Kidney (tissue), 14 donors: ENCODE data around the gene C1QTNF8. TPM values are rescaled to one million over a fixed set of nuclear protein-coding genes. Genes with fewer than 3 reads are reported as not detected.

Experiments
- DNase-seq, 5 donors: peaks; one replicate each; pipeline ENCODE4 v3.0.0-alpha.2; 2013 to 2020
- FAIRE-seq: peaks from 2 replicates; lab custom pipeline; 2012; peaks lifted over from hg19 to GRCh38; lab: Jason Lieb, UNC
- H3K27ac ChIP-seq, 2 donors: one replicate each; pipeline ENCODE4 v1.7.0; 2013; ENCODE audit warnings: low read depth in 2 of 2, low read length in 2 of 2, inconsistent platforms in 1 of 2
- H3K27me3 ChIP-seq: one replicate; pipeline ENCODE4 v1.7.1; 2013; ENCODE audit warnings: low read length, inconsistent platforms; ENCODE audit not compliant: control insufficient read depth, insufficient read depth
- H3K36me3 ChIP-seq, 3 donors: one replicate each; pipeline versions ENCODE4 v1.7.0 to v1.7.1; 2013; ENCODE audit warnings: low read length in 3 of 3, control low read depth in 1 of 3, inconsistent platforms in 1 of 3; ENCODE audit not compliant: insufficient read depth in 3 of 3, control insufficient read depth in 2 of 3
- H3K4me1 ChIP-seq, 3 donors: one replicate each; pipeline versions ENCODE4 v1.7.0 to v1.7.1; 2013; ENCODE audit warnings: low read length in 3 of 3, inconsistent platforms in 1 of 3, low read depth in 1 of 3; ENCODE audit not compliant: control insufficient read depth in 2 of 3, insufficient read depth in 2 of 3
- H3K4me3 ChIP-seq, 3 donors: one replicate each; pipeline versions ENCODE4 v1.7.0 to v1.8.1; 2013; ENCODE audit warnings: low read length in 3 of 3, control low read depth in 1 of 3, inconsistent platforms in 1 of 3
- H3K9ac ChIP-seq, 3 donors: one replicate each; pipeline versions ENCODE4 v1.7.0 to v1.7.1; 2013; ENCODE audit warnings: low read length in 3 of 3, control low read depth in 1 of 3, inconsistent platforms in 1 of 3
- H3K9me3 ChIP-seq, 3 donors: one replicate each; pipeline versions ENCODE4 v1.7.0 to v1.7.1; 2013; ENCODE audit warnings: low read length in 3 of 3, control low read depth in 1 of 3, inconsistent platforms in 1 of 3; ENCODE audit not compliant: control insufficient read depth in 2 of 3, insufficient read depth in 1 of 3
- CTCF ChIP-seq: IDR thresholded peaks from 3 replicates; pipeline ENCODE4 v1.5.1; 2012; ENCODE audit warnings: mild to moderate bottlenecking, moderate library complexity, borderline replicate concordance; ENCODE audit not compliant: insufficient read depth; ENCODE audit errors: extremely low read depth
- intact Hi-C: fragments of 100-400 bp; cut with DNase I; formaldehyde crosslinking; loops from one replicate; pipeline ENCODE4 v1.11.1; 2022
- polyA plus RNA-seq: library from polyadenylated mRNA; stranded (reverse); fragments of 350-450 nt; fragmentation: Illumina TruSeq; extraction: RNeasy Lipid Tissue Mini Kit (QIAGEN cat#74804); gene quantifications from one replicate; pipeline ENCODE4 v1.2.3, GENCODE V29; 2014; ENCODE audit warnings: low read depth, low replicate concordance; ENCODE audit not compliant: insufficient read depth
- total RNA-seq: library from RNA; stranded (reverse); fragmentation: NEBNext Ultra II Directional; extraction: Animal tissue kit (Norgen Biotek cat#: 25700); gene quantifications from one replicate; pipeline ENCODE4 v1.2.1, GENCODE V29; 2021
- donor health status: control.
- donor health status: control.
- donor health status: control.
- donor health status: control.
- donor health status: control.
- donor health status: DM: yes; HTN: yes; CAD: no.
- donor health status: Normal renal cell carcinoma (clear cell type).

Gene C1QTNF8
- total and polyA plus RNA-seq, 2 donors from 2014 or later: not detected

GRCh38 chr16:1070084-1070863, 25.8 kb downstream of the C1QTNF8 start:
- Histone ChIP-seq H3K27me3 (peaks cover 4% of the 10 kb centered on the region), H3K9me3 (no peaks in the 10 kb centered on the region), H3K27ac (no peak overlapping the region), H3K9ac (no peak overlapping the region), H3K4me3 (no peak overlapping the region), H3K4me1 (no peaks in the 10 kb centered on the region), H3K36me3 (no peaks in the 10 kb centered on the region)
- DNase-seq (no peak), FAIRE-seq (no peak)
- no peak for TF ChIP-seq CTCF
- intact Hi-C loops: no loop called here

DNA sequence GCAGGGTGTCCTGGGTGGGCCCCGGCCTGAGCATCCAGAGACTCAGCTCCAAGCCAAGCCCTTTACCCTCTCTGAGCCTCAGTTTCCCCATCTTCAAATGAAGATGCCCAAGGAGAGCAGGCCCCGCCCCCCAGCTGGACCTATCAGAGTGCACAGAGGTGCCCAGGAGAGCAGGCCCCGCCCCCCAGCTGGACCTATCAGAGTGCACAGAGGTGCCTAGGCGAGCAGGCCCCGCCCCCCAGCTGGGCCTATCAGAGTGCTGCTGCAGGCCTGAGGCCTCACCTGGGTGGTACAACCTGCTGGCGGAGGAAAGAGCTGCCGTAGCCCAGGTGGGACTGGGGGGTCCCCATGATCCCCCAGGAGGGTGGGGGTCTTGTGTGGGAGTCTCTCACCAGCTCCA, 26.9 kb downstream of the C1QTNF8 start:
- Histone ChIP-seq H3K9ac (no peak overlapping the region), H3K27ac (no peak overlapping the region), H3K36me3 (no peaks in the 10 kb centered on the region), H3K4me1 (no peaks in the 10 kb centered on the region), H3K27me3 (peaks cover 4% of the 10 kb centered on the region), H3K9me3 (no peaks in the 10 kb centered on the region), H3K4me3 (no peak overlapping the region)
- no peak for FAIRE-seq
- DNase-seq: no peak
- intact Hi-C loops: no loop called here
- no peak for TF ChIP-seq CTCF

DNA sequence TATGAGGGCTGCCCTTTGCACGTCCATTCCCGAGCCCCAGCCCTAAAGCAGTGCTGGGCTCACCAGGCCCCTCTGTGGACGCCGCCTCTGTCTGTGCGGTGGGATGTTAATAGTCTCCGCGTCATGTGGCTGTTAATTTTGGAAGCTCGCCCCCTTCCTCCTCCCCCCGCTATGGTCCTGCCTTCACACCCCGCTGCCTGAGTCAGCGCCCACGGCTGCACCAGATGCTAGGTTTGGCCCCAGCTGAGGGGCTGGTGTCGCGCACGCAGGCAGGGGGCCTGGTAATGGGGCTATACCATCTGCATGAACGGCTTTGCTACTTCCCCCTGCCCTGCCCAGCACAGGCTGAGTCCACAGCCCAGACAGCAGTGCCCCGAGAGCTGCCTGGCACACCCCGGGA, 27.6 kb downstream of the C1QTNF8 start:
- TF ChIP-seq CTCF: no peak
- H3K9me3 ChIP-seq: no peaks in the 10 kb centered on the region
- no peak overlapping the region for H3K27ac ChIP-seq
- no peaks in the 10 kb centered on the region for H3K4me1 ChIP-seq
- no peaks in the 10 kb centered on the region for H3K36me3 ChIP-seq
- H3K9ac ChIP-seq: no peak overlapping the region
- DNase-seq (no peak), FAIRE-seq (no peak)
- H3K27me3 ChIP-seq: peaks cover 4% of the 10 kb centered on the region
- no peak overlapping the region for H3K4me3 ChIP-seq
- intact Hi-C loops: no loop called here
